KG1 (cell line): Measurements from ENCODE around the gene MTMR3.

ENCODE experiments used
- DNase-seq: peaks from one replicate; lab custom pipeline; 2025; lab: John Stamatoyannopoulos, UW

MTMR3 gene

GRCh38 chr22:29870574-29870973 lies 12.4 kb upstream of the MTMR3 start:
- no peak for DNase-seq

- DNase-seq: no peak
Observed at GRCh38 chr22:29871684-29872083, 11.3 kb upstream of the MTMR3 start.

GRCh38 chr22:29872144-29872893 lies 10.7 kb upstream of the MTMR3 start:
- DNase-seq: no peak

GRCh38 chr22:29872989-29873388 lies 10.0 kb upstream of the MTMR3 start:
- DNase-seq: no peak

GRCh38 chr22:29873943-29874342 lies 9.0 kb upstream of the MTMR3 start:
- DNase-seq: no peak

GRCh38 chr22:29877620-29878019 lies 5.4 kb upstream of the MTMR3 start:
- DNase-seq: no peak

GRCh38 chr22:29879753-29880152 lies 3.2 kb upstream of the MTMR3 start:
- no peak for DNase-seq

- DNase-seq: no peak
Observed at GRCh38 chr22:29882716-29883044, 294 bp upstream of the MTMR3 start.

GRCh38 chr22:29883775-29884097 lies 762 bp downstream of the MTMR3 start:
- DNase-seq: no peak

- DNase-seq: no peak
Observed at GRCh38 chr22:29885610-29886009, 2.6 kb downstream of the MTMR3 start.

GRCh38 chr22:29886596-29886995 lies 3.6 kb downstream of the MTMR3 start:
- no peak for DNase-seq

- DNase-seq: no peak
Observed at GRCh38 chr22:29887358-29887757, 4.4 kb downstream of the MTMR3 start.

GRCh38 chr22:29890760-29891159 lies 7.8 kb downstream of the MTMR3 start:
- no peak for DNase-seq

GRCh38 chr22:29892315-29893156 lies 9.6 kb downstream of the MTMR3 start:
- no peak for DNase-seq

GRCh38 chr22:29901354-29901753 lies 18.4 kb downstream of the MTMR3 start:
- DNase-seq: no peak

- DNase-seq: no peak
Observed at GRCh38 chr22:29903371-29903770, 20.4 kb downstream of the MTMR3 start.

- DNase-seq: no peak
Observed at GRCh38 chr22:29904020-29904419, 21.0 kb downstream of the MTMR3 start.

- no peak for DNase-seq
Observed at GRCh38 chr22:29907753-29908515, 25.0 kb downstream of the MTMR3 start.

- no peak for DNase-seq
Observed at GRCh38 chr22:29912141-29912540, 29.2 kb downstream of the MTMR3 start.

- DNase-seq: no peak
Observed at GRCh38 chr22:29912605-29913398, 29.8 kb downstream of the MTMR3 start.

- no peak for DNase-seq
Observed at GRCh38 chr22:29914165-29914564, 31.2 kb downstream of the MTMR3 start.

GRCh38 chr22:29914991-29915533 lies 32.1 kb downstream of the MTMR3 start:
- DNase-seq: no peak
